HEK293 (cell line): ENCODE data around the gene ADGRF4.
"Not testable (repeated sequence)": the region's sequence is repeated elsewhere in the genome, so short reads cannot be mapped to it uniquely, and the experiment has no call there.

Experiments
- CTCF ChIA-PET: fragments of 350-600 bp; formaldehyde crosslinking; extraction: SDS; loops from one replicate; lab custom pipeline; 2021; ENCODE audit warnings: antibody characterized with exemption; lab: Yijun Ruan, JAX
- POLR2A ChIA-PET: fragments of 300-600 bp; formaldehyde crosslinking; extraction: SDS; loops from one replicate; lab custom pipeline; 2020; ENCODE audit warnings: antibody characterized with exemption, inconsistent platforms; lab: Yijun Ruan, JAX
- H3K27ac ChIP-seq: fragments of 200-500 bp; sonication (Bioruptor generic); 2 replicates; pipeline ENCODE4 v1.5.1; 2014; ENCODE audit warnings: low read depth, low read length, control low read depth, inconsistent platforms; ENCODE audit errors: extremely low read depth
- H3K36me3 ChIP-seq, 2 experiments: fragments of 200-500 bp in 1 of 2; sonication (Bioruptor generic) in 1 of 2; 1 replicate in 1 of 2; 2 replicates in 1 of 2; pipeline ENCODE4 v1.5.1; 2014 to 2017; ENCODE audit warnings: inconsistent platforms in 2 of 2, low read length in 2 of 2; ENCODE audit not compliant: control insufficient read depth in 2 of 2, insufficient read depth in 1 of 2
- H3K4me1 ChIP-seq: fragments of 200-500 bp; sonication (Bioruptor generic); 2 replicates; pipeline ENCODE4 v1.5.1; 2014; ENCODE audit warnings: mild to moderate bottlenecking, low read length, inconsistent platforms; ENCODE audit not compliant: control insufficient read depth, insufficient read depth
- H3K4me3 ChIP-seq: 2 replicates; pipeline ENCODE4 v1.5.1; 2011; ENCODE audit warnings: low read depth, mild to moderate bottlenecking, control low read depth, low read length, moderate library complexity
- H3K9me3 ChIP-seq: fragments of 200-500 bp; sonication (Bioruptor generic); 2 replicates; pipeline ENCODE4 v1.5.1; 2014; ENCODE audit warnings: low read depth, low read length, inconsistent platforms; ENCODE audit not compliant: control insufficient read depth, insufficient read depth
- GLI4 ChIP-seq: fragments of 450-650 bp; formaldehyde crosslinking; IDR thresholded peaks from 2 replicates; pipeline ENCODE4 v1.5.1; 2016; ENCODE audit warnings: missing biosample characterization, missing genetic modification characterization
- KLF1 ChIP-seq: fragments of 450-650 bp; formaldehyde crosslinking; IDR thresholded peaks from 2 replicates; pipeline ENCODE4 v1.5.1; 2016; ENCODE audit warnings: missing biosample characterization, missing genetic modification characterization
- KLF8 ChIP-seq: fragments of 450-650 bp; formaldehyde crosslinking; IDR thresholded peaks from 2 replicates; pipeline ENCODE4 v1.5.1; 2016; ENCODE audit warnings: missing biosample characterization, missing genetic modification characterization
- SALL2 ChIP-seq: fragments of 450-650 bp; formaldehyde crosslinking; IDR thresholded peaks from 2 replicates; pipeline ENCODE4 v1.5.0; 2017; ENCODE audit warnings: missing biosample characterization, mild to moderate bottlenecking, missing genetic modification characterization, borderline replicate concordance
- SCRT1 ChIP-seq: fragments of 450-650 bp; formaldehyde crosslinking; IDR thresholded peaks from 2 replicates; pipeline ENCODE4 v1.5.1; 2016; ENCODE audit warnings: missing biosample characterization, missing genetic modification characterization, borderline replicate concordance
- TRIM28 ChIP-seq: IDR thresholded peaks from 2 replicates; pipeline ENCODE4 v1.6.1; 2011; ENCODE audit warnings: low read length, control low read depth, borderline replicate concordance
- YY2 ChIP-seq: fragments of 450-650 bp; formaldehyde crosslinking; IDR thresholded peaks from 2 replicates; pipeline ENCODE4 v1.5.1; 2016; ENCODE audit warnings: missing biosample characterization, missing genetic modification characterization
- ZBTB8A ChIP-seq: fragments of 450-650 bp; formaldehyde crosslinking; IDR thresholded peaks from 2 replicates; pipeline ENCODE4 v1.5.1; 2016; ENCODE audit warnings: missing biosample characterization, missing genetic modification characterization
- ZNF121 ChIP-seq: fragments of 450-650 bp; formaldehyde crosslinking; IDR thresholded peaks from 2 replicates; pipeline ENCODE4 v1.5.1; 2016; ENCODE audit warnings: missing biosample characterization, missing genetic modification characterization
- ZNF132 ChIP-seq: fragments of 450-650 bp; formaldehyde crosslinking; IDR thresholded peaks from 2 replicates; pipeline ENCODE4 v1.5.1; 2017; ENCODE audit warnings: missing biosample characterization, missing genetic modification characterization, borderline replicate concordance
- ZNF146 ChIP-seq: fragments of 450-650 bp; formaldehyde crosslinking; IDR thresholded peaks from 2 replicates; pipeline ENCODE4 v1.5.1; 2016; ENCODE audit warnings: missing biosample characterization, missing genetic modification characterization
- ZNF174 ChIP-seq: fragments of 450-650 bp; formaldehyde crosslinking; IDR thresholded peaks from 2 replicates; pipeline ENCODE4 v1.5.0; 2017; ENCODE audit warnings: missing biosample characterization, mild to moderate bottlenecking, missing genetic modification characterization
- ZNF202 ChIP-seq: fragments of 450-650 bp; formaldehyde crosslinking; IDR thresholded peaks from 2 replicates; pipeline ENCODE4 v1.5.1; 2016; ENCODE audit warnings: missing biosample characterization, missing genetic modification characterization, borderline replicate concordance
- ZNF324 ChIP-seq: fragments of 450-650 bp; formaldehyde crosslinking; IDR thresholded peaks from 2 replicates; pipeline ENCODE4 v1.5.1; 2016; ENCODE audit warnings: missing biosample characterization, missing genetic modification characterization
- ZNF362 ChIP-seq: fragments of 450-650 bp; formaldehyde crosslinking; IDR thresholded peaks from 2 replicates; pipeline ENCODE4 v1.5.1; 2016; ENCODE audit warnings: missing biosample characterization, missing genetic modification characterization
- ZNF510 ChIP-seq: fragments of 450-650 bp; formaldehyde crosslinking; IDR thresholded peaks from 2 replicates; pipeline ENCODE4 v1.5.1; 2018; ENCODE audit warnings: mild to moderate bottlenecking, missing genetic modification characterization, missing biosample characterization; ENCODE audit not compliant: insufficient replicate concordance
- ZNF544 ChIP-seq: fragments of 450-650 bp; formaldehyde crosslinking; IDR thresholded peaks from 2 replicates; pipeline ENCODE4 v1.5.0; 2017; ENCODE audit warnings: missing biosample characterization, missing genetic modification characterization
- ZNF626 ChIP-seq: fragments of 450-650 bp; sonication (Bioruptor Pico); formaldehyde crosslinking; IDR thresholded peaks from 2 replicates; pipeline ENCODE4 v1.5.1; 2018; ENCODE audit warnings: missing biosample characterization, missing genetic modification characterization, inconsistent platforms
- ZNF670 ChIP-seq: fragments of 450-650 bp; formaldehyde crosslinking; IDR thresholded peaks from 2 replicates; pipeline ENCODE4 v1.5.1; 2016; ENCODE audit warnings: missing biosample characterization, missing genetic modification characterization, low read depth
- ZNF704 ChIP-seq: fragments of 450-650 bp; formaldehyde crosslinking; IDR thresholded peaks from 2 replicates; pipeline ENCODE4 v1.5.1; 2016; ENCODE audit warnings: missing biosample characterization, missing genetic modification characterization
- ZNF791 ChIP-seq: fragments of 450-650 bp; formaldehyde crosslinking; IDR thresholded peaks from 2 replicates; pipeline ENCODE4 v1.5.1; 2016; ENCODE audit warnings: missing biosample characterization, missing genetic modification characterization
- ZNF837 ChIP-seq: fragments of 450-650 bp; formaldehyde crosslinking; IDR thresholded peaks from 2 replicates; pipeline ENCODE4 v1.5.1; 2016; ENCODE audit warnings: missing biosample characterization, missing genetic modification characterization
- TF ChIP-seq, protein P1 (sequence below): fragments of 450-650 bp; formaldehyde crosslinking; IDR thresholded peaks from 2 replicates; pipeline ENCODE4 v1.5.1; 2016; ENCODE audit warnings: missing biosample characterization, missing genetic modification characterization
- TF ChIP-seq, protein P2 (sequence below): fragments of 450-650 bp; formaldehyde crosslinking; IDR thresholded peaks from 2 replicates; pipeline ENCODE4 v1.5.1; 2016; ENCODE audit warnings: missing biosample characterization, missing genetic modification characterization
- TF ChIP-seq, protein P3 (sequence below): fragments of 450-650 bp; formaldehyde crosslinking; optimal IDR thresholded peaks from 2 replicates; pipeline ENCODE3; 2016; ENCODE audit warnings: missing biosample characterization, mild to moderate bottlenecking, missing genetic modification characterization

Gene ADGRF4

GRCh38 chr6:47743744-47744143 lies 45.4 kb downstream of the ADGRF4 start (continued):
- no peak for TF ChIP-seq ZNF174

- POLR2A ChIA-PET, H3K36me3 ChIP-seq, H3K4me3 ChIP-seq, H3K9me3 ChIP-seq, H3K27ac ChIP-seq, H3K4me1 ChIP-seq: not testable (repeated sequence)
- TF ChIP-seq, protein P1, sequence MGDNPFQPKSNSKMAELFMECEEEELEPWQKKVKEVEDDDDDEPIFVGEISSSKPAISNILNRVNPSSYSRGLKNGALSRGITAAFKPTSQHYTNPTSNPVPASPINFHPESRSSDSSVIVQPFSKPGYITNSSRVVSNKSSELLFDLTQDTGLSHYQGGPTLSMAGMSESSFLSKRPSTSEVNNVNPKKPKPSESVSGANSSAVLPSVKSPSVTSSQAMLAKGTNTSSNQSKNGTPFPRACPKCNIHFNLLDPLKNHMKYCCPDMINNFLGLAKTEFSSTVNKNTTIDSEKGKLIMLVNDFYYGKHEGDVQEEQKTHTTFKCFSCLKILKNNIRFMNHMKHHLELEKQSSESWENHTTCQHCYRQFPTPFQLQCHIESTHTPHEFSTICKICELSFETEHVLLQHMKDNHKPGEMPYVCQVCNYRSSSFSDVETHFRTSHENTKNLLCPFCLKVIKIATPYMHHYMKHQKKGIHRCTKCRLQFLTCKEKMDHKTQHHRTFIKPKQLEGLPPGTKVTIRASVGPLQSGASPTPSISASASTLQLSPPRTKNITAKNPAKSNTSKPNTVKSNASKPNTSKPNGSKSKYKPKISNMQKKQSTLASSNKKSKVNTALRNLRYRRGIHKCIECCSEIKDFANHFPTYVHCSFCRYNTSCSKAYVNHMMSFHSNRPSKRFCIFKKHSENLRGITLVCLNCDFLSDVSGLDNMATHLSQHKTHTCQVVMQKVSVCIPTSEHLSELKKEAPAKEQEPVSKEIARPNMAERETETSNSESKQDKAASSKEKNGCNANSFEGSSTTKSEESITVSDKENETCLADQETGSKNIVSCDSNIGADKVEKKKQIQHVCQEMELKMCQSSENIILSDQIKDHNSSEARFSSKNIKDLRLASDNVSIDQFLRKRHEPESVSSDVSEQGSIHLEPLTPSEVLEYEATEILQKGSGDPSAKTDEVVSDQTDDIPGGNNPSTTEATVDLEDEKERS (tag by site-specific recombination) = 0 out of 2 replicates have a peak, but pooled peaks have one; percentile 46
- TF ChIP-seq, protein P2, sequence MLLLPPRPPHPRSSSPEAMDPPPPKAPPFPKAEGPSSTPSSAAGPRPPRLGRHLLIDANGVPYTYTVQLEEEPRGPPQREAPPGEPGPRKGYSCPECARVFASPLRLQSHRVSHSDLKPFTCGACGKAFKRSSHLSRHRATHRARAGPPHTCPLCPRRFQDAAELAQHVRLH (tag by site-specific recombination) = peak; percentile 66
- peak; percentile 95 for TF ChIP-seq ZNF146 (tag by site-specific recombination)
- CTCF ChIA-PET = interaction anchor here (1.5 to 1.9 kb wide), 3 partner anchors 11 to 114 kb away, joined by 5 to 11 read pairs (median 8); no protein-coding TSS in a partner anchor
Observed at GRCh38 chr6:47745269-47745668, 46.9 kb downstream of the ADGRF4 start.

- POLR2A ChIA-PET = interaction anchor here (0.6 kb wide), 1 partner anchor 249 kb away, joined by 3 read pairs; no protein-coding TSS in a partner anchor
- Histone ChIP-seq H3K4me3 (no peak overlapping the region), H3K36me3 (no peaks in the 10 kb centered on the region), H3K27ac (no peak overlapping the region), H3K4me1 (no peaks in the 10 kb centered on the region), H3K9me3 (no peaks in the 10 kb centered on the region)
- TF ChIP-seq KLF1 (no peak), ZNF670 (tag by site-specific recombination) (no peak), ZNF791 (no peak), YY2 (tag by site-specific recombination) (no peak), ZNF324 (tag by site-specific recombination) (no peak), ZBTB8A (tag by site-specific recombination) (no peak), ZNF132 (no peak)
- TF ChIP-seq, protein P3, sequence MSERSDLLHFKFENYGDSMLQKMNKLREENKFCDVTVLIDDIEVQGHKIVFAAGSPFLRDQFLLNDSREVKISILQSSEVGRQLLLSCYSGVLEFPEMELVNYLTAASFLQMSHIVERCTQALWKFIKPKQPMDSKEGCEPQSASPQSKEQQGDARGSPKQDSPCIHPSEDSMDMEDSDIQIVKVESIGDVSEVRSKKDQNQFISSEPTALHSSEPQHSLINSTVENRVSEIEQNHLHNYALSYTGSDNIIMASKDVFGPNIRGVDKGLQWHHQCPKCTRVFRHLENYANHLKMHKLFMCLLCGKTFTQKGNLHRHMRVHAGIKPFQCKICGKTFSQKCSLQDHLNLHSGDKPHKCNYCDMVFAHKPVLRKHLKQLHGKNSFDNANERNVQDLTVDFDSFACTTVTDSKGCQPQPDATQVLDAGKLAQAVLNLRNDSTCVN = no peak
- CTCF ChIA-PET = interaction anchor here (1.5 to 2.2 kb wide), 2 partner anchors 30 to 118 kb away, joined by 3 to 12 read pairs; no protein-coding TSS in a partner anchor
Observed at GRCh38 chr6:47749757-47750156, 51.4 kb downstream of the ADGRF4 start.

- Histone ChIP-seq H3K4me1 (no peaks in the 10 kb centered on the region), H3K36me3 (no peaks in the 10 kb centered on the region), H3K27ac (no peak overlapping the region), H3K9me3 (no peaks in the 10 kb centered on the region), H3K4me3 (no peak overlapping the region)
- CTCF ChIA-PET = interaction anchor here (0.6 to 1.8 kb wide), 2 partner anchors 28 to 43 kb away, joined by 3 to 5 read pairs; no protein-coding TSS in a partner anchor
- POLR2A ChIA-PET = no interaction called here
- TF ChIP-seq SALL2 (tag by site-specific recombination) (no peak), SCRT1 (tag by site-specific recombination) (no peak), ZNF837 (tag by site-specific recombination) (no peak), ZNF704 (tag by site-specific recombination) (no peak), ZNF362 (tag by site-specific recombination) (no peak), GLI4 (tag by site-specific recombination) (no peak), ZNF202 (tag by site-specific recombination) (no peak), ZNF510 (tag by site-specific recombination) (no peak), TRIM28 (no peak), ZNF121 (no peak), ZNF544 (tag by site-specific recombination) (no peak), ZNF626 (no peak), KLF8 (no peak)
Observed at GRCh38 chr6:47752801-47753200, 54.4 kb downstream of the ADGRF4 start.
